Osteoblast (primary cell): Measurements from ENCODE around the gene TNRC18. TPM values are rescaled to one million over a fixed set of nuclear protein-coding genes. Genes with fewer than 3 reads are reported as not detected.
"Not testable (repeated sequence)": the region's sequence is repeated elsewhere in the genome, so short reads cannot be mapped to it uniquely, and the experiment has no call there.

Experiments
- DNase-seq: peaks from one replicate; pipeline ENCODE4 v3.0.0; 2011; ENCODE audit warnings: low spot score, mixed read lengths; ENCODE audit not compliant: insufficient read length; ENCODE audit errors: missing footprints
- H2AFZ ChIP-seq: 2 replicates; pipeline ENCODE4 v1.6.0; 2011; ENCODE audit warnings: mild to moderate bottlenecking, low read length
- H3K27ac ChIP-seq: 2 replicates; pipeline ENCODE4 v1.5.1; 2011; ENCODE audit warnings: mild to moderate bottlenecking, low read depth, low read length, moderate library complexity
- H3K27me3 ChIP-seq: 2 replicates; pipeline ENCODE4 v1.6.0; 2012; ENCODE audit warnings: mild to moderate bottlenecking, control low read depth, inconsistent platforms, low read length, moderate library complexity; ENCODE audit not compliant: insufficient read depth
- H3K36me3 ChIP-seq: 2 replicates; pipeline ENCODE4 v1.5.1; 2011; ENCODE audit warnings: mild to moderate bottlenecking, low read length, control low read depth, moderate library complexity; ENCODE audit not compliant: insufficient read depth
- H3K4me1 ChIP-seq: 2 replicates; pipeline ENCODE4 v1.5.1; 2011; ENCODE audit warnings: mild to moderate bottlenecking, low read length, control low read depth, moderate library complexity; ENCODE audit not compliant: insufficient read depth
- H3K4me2 ChIP-seq: 2 replicates; pipeline ENCODE4 v1.6.0; 2011; ENCODE audit warnings: mild to moderate bottlenecking, low read length; ENCODE audit not compliant: insufficient read depth
- H3K4me3 ChIP-seq: fragments of 200-600 bp; sonication (generic); 3 replicates; pipeline ENCODE4 v1.5.1; 2012; ENCODE audit warnings: mild to moderate bottlenecking, low read length, inconsistent platforms; ENCODE audit not compliant: insufficient read depth
- H3K79me2 ChIP-seq: 2 replicates; pipeline ENCODE4 v1.6.0; 2012; ENCODE audit warnings: mild to moderate bottlenecking, low read length, control low read depth, inconsistent platforms; ENCODE audit not compliant: insufficient read depth
- H3K9me3 ChIP-seq: 2 replicates; pipeline ENCODE4 v1.5.1; 2011; ENCODE audit warnings: low read depth, low read length, control low read depth
- H4K20me1 ChIP-seq: 2 replicates; pipeline ENCODE4 v1.6.0; 2012; ENCODE audit warnings: mild to moderate bottlenecking, low read length, control low read depth; ENCODE audit not compliant: insufficient read depth
- total RNA-seq: library from RNA; depleted of rRNA; stranded (reverse); fragments of >200 nt; gene quantifications from 2 replicates; pipeline ENCODE4 v1.2.3, GENCODE V29; 2012
- TF ChIP-seq, protein P1 (sequence below): IDR thresholded peaks from 2 replicates; pipeline ENCODE4 v1.5.1; 2011; ENCODE audit warnings: mild to moderate bottlenecking, low read depth, low read length, moderate library complexity; ENCODE audit errors: extremely low read depth

Gene TNRC18
- total RNA-seq, 1 donor = 83.6 TPM

DNA sequence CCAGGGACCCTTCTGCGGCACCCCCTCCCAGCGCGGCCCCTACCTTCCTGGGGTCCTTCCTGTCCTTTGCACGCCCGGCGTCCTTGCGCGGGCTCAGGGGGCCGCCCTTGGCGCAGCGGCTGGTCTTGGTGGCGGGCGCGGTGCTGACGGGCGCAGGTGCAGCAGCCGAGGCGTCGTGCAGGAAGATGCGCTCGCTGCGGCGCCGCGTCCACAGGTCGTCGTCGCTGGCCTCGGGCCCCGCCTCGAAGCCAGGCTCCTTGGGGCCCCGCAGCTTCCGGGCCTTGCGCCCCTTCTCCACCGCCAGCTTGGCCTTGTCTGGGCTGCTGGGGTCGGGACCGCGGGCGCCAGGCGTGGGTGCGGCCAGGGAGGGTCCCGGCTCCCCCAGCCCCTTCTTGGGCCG lies 91.1 kb downstream of the TNRC18 start:
- Histone ChIP-seq H3K4me2 (no peak overlapping the region), H3K4me3 (no peak overlapping the region), H3K27me3 (no peaks in the 10 kb centered on the region), H3K79me2 (peaks cover 61% of the 10 kb centered on the region), H4K20me1 (peaks cover 36% of the 10 kb centered on the region), H3K4me1 (peaks cover 5% of the 10 kb centered on the region), H2AFZ (no peak overlapping the region), H3K36me3 (peaks cover 66% of the 10 kb centered on the region), H3K27ac (no peak overlapping the region), H3K9me3 (no peaks in the 10 kb centered on the region)
- peak; percentile 34 for DNase-seq
- TF ChIP-seq, protein P1, sequence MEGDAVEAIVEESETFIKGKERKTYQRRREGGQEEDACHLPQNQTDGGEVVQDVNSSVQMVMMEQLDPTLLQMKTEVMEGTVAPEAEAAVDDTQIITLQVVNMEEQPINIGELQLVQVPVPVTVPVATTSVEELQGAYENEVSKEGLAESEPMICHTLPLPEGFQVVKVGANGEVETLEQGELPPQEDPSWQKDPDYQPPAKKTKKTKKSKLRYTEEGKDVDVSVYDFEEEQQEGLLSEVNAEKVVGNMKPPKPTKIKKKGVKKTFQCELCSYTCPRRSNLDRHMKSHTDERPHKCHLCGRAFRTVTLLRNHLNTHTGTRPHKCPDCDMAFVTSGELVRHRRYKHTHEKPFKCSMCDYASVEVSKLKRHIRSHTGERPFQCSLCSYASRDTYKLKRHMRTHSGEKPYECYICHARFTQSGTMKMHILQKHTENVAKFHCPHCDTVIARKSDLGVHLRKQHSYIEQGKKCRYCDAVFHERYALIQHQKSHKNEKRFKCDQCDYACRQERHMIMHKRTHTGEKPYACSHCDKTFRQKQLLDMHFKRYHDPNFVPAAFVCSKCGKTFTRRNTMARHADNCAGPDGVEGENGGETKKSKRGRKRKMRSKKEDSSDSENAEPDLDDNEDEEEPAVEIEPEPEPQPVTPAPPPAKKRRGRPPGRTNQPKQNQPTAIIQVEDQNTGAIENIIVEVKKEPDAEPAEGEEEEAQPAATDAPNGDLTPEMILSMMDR = no peak

DNA sequence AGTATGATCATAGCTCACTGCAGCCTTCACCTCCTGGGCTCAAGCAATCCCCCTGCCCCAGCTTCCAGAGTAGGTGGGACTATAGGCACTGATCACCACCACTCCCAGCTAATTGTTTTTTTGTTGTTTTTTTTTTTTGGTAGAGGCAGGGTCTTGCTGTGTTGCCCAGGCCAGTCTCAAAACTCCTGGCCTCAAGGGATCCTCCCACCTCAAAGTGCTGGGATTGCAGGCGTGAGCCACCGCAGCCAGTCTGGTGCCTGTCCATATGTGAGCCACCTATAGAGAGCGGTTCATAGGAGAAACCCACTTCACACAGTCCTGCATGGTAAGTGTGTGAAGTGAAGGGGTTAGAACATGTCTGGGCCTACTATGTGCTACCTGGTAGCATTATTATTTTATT lies 93.3 kb downstream of the TNRC18 start:
- Histone ChIP-seq H3K36me3 (peaks cover 54% of the 10 kb centered on the region), H3K79me2 (peaks cover 45% of the 10 kb centered on the region), H3K4me1 (peaks cover 7% of the 10 kb centered on the region), H3K4me3 (no peak overlapping the region), H3K27me3 (no peaks in the 10 kb centered on the region), H3K27ac (no peak overlapping the region), H4K20me1 (peaks cover 31% of the 10 kb centered on the region), H3K4me2 (no peak overlapping the region), H2AFZ (no peak overlapping the region), H3K9me3 (no peaks in the 10 kb centered on the region)
- TF ChIP-seq, protein P1 = no peak
- DNase-seq = peak; percentile 6

DNA sequence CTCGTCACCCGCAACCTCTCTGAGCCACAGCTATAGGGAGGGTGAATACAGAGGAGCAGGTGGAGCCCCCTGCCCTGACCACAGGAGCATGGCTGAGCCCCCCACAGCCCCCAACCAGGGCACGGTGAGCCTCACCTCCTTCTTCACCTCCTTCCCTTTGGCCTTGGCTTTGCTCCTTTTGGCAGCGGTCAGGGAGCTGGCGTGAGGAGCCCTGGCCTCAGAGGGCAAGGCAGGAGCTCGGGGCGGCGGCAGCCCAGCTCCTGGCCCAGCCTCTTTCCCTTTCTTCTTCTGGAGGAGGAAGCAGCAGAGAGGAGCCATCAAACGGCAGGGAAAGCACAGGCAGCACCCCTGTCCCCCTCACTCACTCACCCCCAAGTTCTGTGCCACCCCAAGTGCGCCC lies 98.7 kb downstream of the TNRC18 start:
- DNase-seq = peak; percentile 38
- H3K4me2 ChIP-seq = no peak overlapping the region
- H2AFZ ChIP-seq = no peak overlapping the region
- H3K36me3 ChIP-seq = peaks cover 50% of the 10 kb centered on the region
- no peaks in the 10 kb centered on the region for H3K27me3 ChIP-seq
- H3K79me2 ChIP-seq = peaks cover 9% of the 10 kb centered on the region
- peaks cover 7% of the 10 kb centered on the region for H3K4me1 ChIP-seq
- H3K9me3 ChIP-seq = no peaks in the 10 kb centered on the region
- TF ChIP-seq, protein P1 = no peak
- no peak overlapping the region for H3K27ac ChIP-seq
- no peak overlapping the region for H3K4me3 ChIP-seq
- H4K20me1 ChIP-seq = no peaks in the 10 kb centered on the region

DNA sequence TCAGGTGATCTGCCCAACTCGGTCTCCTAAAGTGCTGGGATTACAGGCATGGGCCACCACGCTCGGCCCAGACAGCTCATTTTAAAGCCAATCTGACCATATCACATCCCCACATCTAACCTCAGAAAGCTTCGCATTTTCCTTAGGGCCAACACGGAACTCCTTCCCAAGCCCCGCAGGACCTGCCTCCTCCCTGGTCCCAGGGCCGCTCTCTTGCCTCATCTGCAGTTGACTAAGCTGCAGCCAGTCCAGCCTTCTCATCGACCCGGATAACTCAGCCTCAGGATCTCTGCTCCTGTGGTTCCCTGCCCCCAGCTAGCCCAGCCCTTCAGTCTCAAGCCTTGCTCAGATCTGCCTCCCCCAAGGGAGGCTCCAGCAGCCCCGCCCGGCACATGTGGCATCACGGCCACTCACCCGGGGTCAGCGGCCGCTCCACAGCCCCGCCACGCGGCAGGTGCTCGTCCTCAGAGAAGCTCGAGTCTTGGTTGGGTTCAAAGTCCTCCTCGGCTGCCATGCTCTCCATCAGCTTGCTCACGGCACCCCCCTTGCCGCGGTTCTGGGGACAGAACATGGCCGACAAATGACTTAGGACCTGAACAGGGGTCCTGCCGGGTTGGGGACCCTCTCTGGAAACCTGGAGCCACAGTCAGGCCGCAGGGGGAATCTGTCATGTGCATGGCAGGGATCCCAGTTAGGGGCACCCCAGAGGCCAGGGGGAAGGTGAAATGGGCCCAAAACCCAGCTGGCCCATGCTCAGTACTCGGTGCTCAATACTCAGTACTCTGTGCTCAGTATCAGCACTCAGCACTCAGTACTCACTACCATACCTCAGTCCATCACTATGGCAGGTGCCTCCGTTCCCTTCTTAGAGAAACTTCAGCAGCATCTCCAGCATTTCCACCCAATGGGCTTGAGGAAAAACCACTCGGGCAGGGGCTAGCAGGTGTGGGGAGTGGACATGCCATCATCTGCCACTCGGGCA lies 99.5 kb downstream of the TNRC18 start:
- H3K9me3 ChIP-seq, H3K4me2 ChIP-seq, H3K27me3 ChIP-seq, H2AFZ ChIP-seq, H4K20me1 ChIP-seq, H3K27ac ChIP-seq, H3K79me2 ChIP-seq, H3K4me3 ChIP-seq, H3K4me1 ChIP-seq: not testable (repeated sequence)
- peak; percentile 31 for DNase-seq
- peaks cover 52% of the 10 kb centered on the region for H3K36me3 ChIP-seq
